Mononuclear cell (primary cell): Measurements from ENCODE around the gene RPL10A. TPM values are rescaled to one million over a fixed set of nuclear protein-coding genes. Genes with fewer than 3 reads are reported as not detected.

ENCODE experiments used
- H3K27me3 ChIP-seq: 2 replicates; pipeline ENCODE4 v1.6.0; 2011; ENCODE audit warnings: low read length, control low read depth; ENCODE audit not compliant: insufficient read depth
- H3K4me1 ChIP-seq: 2 replicates; pipeline ENCODE4 v1.5.1; 2011; ENCODE audit warnings: mild to moderate bottlenecking, low read length, control low read depth; ENCODE audit not compliant: insufficient read depth
- H3K4me3 ChIP-seq: 2 replicates; pipeline ENCODE4 v1.5.1; 2011; ENCODE audit warnings: mild to moderate bottlenecking, low read length, moderate library complexity
- H3K9me3 ChIP-seq: 2 replicates; pipeline ENCODE4 v1.5.1; 2011; ENCODE audit warnings: low read depth, mild to moderate bottlenecking, control low read depth, low read length
- total RNA-seq: library from RNA; depleted of rRNA; stranded (reverse); fragments of >200 nt; gene quantifications from one replicate; pipeline ENCODE4 v1.2.3, GENCODE V29; 2012

RPL10A gene
- total RNA-seq, 1 donor, result 1,708 TPM

GRCh38 chr6:35518566-35519312 is 50.5 kb downstream of the RPL10A start:
- Histone ChIP-seq H3K9me3 (no peaks in the 10 kb centered on the region), H3K4me1 (peaks cover 21% of the 10 kb centered on the region), H3K4me3 (no peak overlapping the region), H3K27me3 (no peaks in the 10 kb centered on the region)

GRCh38 chr6:35519313-35520015 is 51.3 kb downstream of the RPL10A start:
- Histone ChIP-seq H3K4me3 (no peak overlapping the region), H3K4me1 (peaks cover 22% of the 10 kb centered on the region), H3K27me3 (no peaks in the 10 kb centered on the region), H3K9me3 (no peaks in the 10 kb centered on the region)

Other genes starting within 250 kb of the RPL10A start
- gene ZNF76, start 208.7 kb upstream of the RPL10A start, total RNA-seq, result 23.4 TPM
- gene DEF6, start 170.6 kb upstream of the RPL10A start, total RNA-seq, result 80.1 TPM
- 8.1 TPM for gene PPARD, start 125.8 kb upstream of the RPL10A start, total RNA-seq
- 1.4 TPM for gene FANCE, start 16.1 kb upstream of the RPL10A start, total RNA-seq
- gene TEAD3, start 28.7 kb downstream of the RPL10A start, total RNA-seq, result not detected
- gene TULP1, start 44.5 kb downstream of the RPL10A start, total RNA-seq, result not detected
- gene FKBP5, start 220.5 kb downstream of the RPL10A start, total RNA-seq, result 20.1 TPM